ENCODE data around the gene PSMA2.
A peak's percentile ranks its signal among the peaks of the same experiment; 100 is the strongest.
"Not testable (repeated sequence)": the region's sequence is repeated elsewhere in the genome, so short reads cannot be mapped to it uniquely, and the experiment has no call there.

The PSMA2 gene

GRCh38 chr7:42910306-42910705, 21.7 kb downstream of the PSMA2 start:
- no peak for DNase-seq (ENCODE audit: extremely low read depth in 1 of 2, low read depth in 1 of 2)

- no peak for DNase-seq (ENCODE audit: extremely low read depth in 1 of 2, low read depth in 1 of 2)
Observed at GRCh38 chr7:42907316-42907715, 24.7 kb downstream of the PSMA2 start.

- DNase-seq (ENCODE audit: extremely low read depth in 1 of 2, low read depth in 1 of 2): no peak
Observed at GRCh38 chr7:42906181-42906580, 25.8 kb downstream of the PSMA2 start.

GRCh38 chr7:42902331-42902730, 29.6 kb downstream of the PSMA2 start:
- DNase-seq (ENCODE audit: extremely low read depth in 1 of 2, low read depth in 1 of 2): no peak

GRCh38 chr7:42900842-42901241, 31.1 kb downstream of the PSMA2 start:
- no peak for DNase-seq (ENCODE audit: extremely low read depth in 1 of 2, low read depth in 1 of 2)

- no peak for DNase-seq (ENCODE audit: extremely low read depth in 1 of 2, low read depth in 1 of 2)
Observed at GRCh38 chr7:42893346-42894240, 38.4 kb downstream of the PSMA2 start.

GRCh38 chr7:42886893-42887505, 45.0 kb downstream of the PSMA2 start:
- DNase-seq (ENCODE audit: extremely low read depth in 1 of 2, low read depth in 1 of 2): no peak

- DNase-seq (ENCODE audit: extremely low read depth in 1 of 2, low read depth in 1 of 2): no peak
Observed at GRCh38 chr7:42886129-42886528, 45.8 kb downstream of the PSMA2 start.

GRCh38 chr7:42885183-42885582, 46.8 kb downstream of the PSMA2 start:
- not testable (repeated sequence) for DNase-seq (ENCODE audit: extremely low read depth in 1 of 2, low read depth in 1 of 2)

- no peak for DNase-seq (ENCODE audit: extremely low read depth in 1 of 2, low read depth in 1 of 2)
Observed at GRCh38 chr7:42883950-42884349, 48.0 kb downstream of the PSMA2 start.

- no peak for DNase-seq (ENCODE audit: extremely low read depth in 1 of 2, low read depth in 1 of 2)
Observed at GRCh38 chr7:42880392-42880791, 51.6 kb downstream of the PSMA2 start.

GRCh38 chr7:42878303-42878702, 53.7 kb downstream of the PSMA2 start:
- no peak for DNase-seq (ENCODE audit: extremely low read depth in 1 of 2, low read depth in 1 of 2)

GRCh38 chr7:42877862-42878261, 54.1 kb downstream of the PSMA2 start:
- no peak for DNase-seq (ENCODE audit: extremely low read depth in 1 of 2, low read depth in 1 of 2)

- DNase-seq (ENCODE audit: extremely low read depth in 1 of 2, low read depth in 1 of 2): peak in 1 of 2 donors; percentile 50
Observed at GRCh38 chr7:42876182-42877068, 55.5 kb downstream of the PSMA2 start.

- peak; percentile 9 to 58 for DNase-seq (ENCODE audit: extremely low read depth in 1 of 2, low read depth in 1 of 2)
Observed at GRCh38 chr7:42869131-42870020, 62.6 kb downstream of the PSMA2 start.

- DNase-seq (ENCODE audit: extremely low read depth in 1 of 2, low read depth in 1 of 2): no peak
Observed at GRCh38 chr7:42868480-42868879, 63.5 kb downstream of the PSMA2 start.
